ENCODE data around the gene CST9L.
A peak's percentile ranks its signal among the peaks of the same experiment; 100 is the strongest.

Gene CST9L

GRCh38 chr20:23568320-23568970 is at the start of gene CST9L:
Gene CST9L, minus strand, starts transcription at chr20:23568484. Its CDS starts 34 bp downstream, at chr20:23568450.
- no peak for DNase-seq (ENCODE audit: low read depth)

GRCh38 chr20:23614163-23614562 is 45.9 kb upstream of the CST9L start:
- DNase-seq (ENCODE audit: low read depth): no peak

- DNase-seq (ENCODE audit: low read depth): peak; percentile 37
Measured at GRCh38 chr20:23613676-23614075, 45.4 kb upstream of the CST9L start.

GRCh38 chr20:23612396-23612795 is 44.1 kb upstream of the CST9L start:
- DNase-seq (ENCODE audit: low read depth): no peak

- DNase-seq (ENCODE audit: low read depth): no peak
Measured at GRCh38 chr20:23609486-23610109, 41.3 kb upstream of the CST9L start.

- DNase-seq (ENCODE audit: low read depth): no peak
Measured at GRCh38 chr20:23608251-23608846, 40.1 kb upstream of the CST9L start.

GRCh38 chr20:23607497-23608245 is 39.4 kb upstream of the CST9L start:
- DNase-seq (ENCODE audit: low read depth): no peak

- DNase-seq (ENCODE audit: low read depth): peak; percentile 62
Measured at GRCh38 chr20:23606652-23607049, 38.4 kb upstream of the CST9L start.

GRCh38 chr20:23605867-23606651 is 37.8 kb upstream of the CST9L start, which contains the start of gene CST9:
Gene CST9, minus strand, starts transcription at chr20:23605917. Its CDS starts 53 bp downstream, at chr20:23605864.
- no peak for DNase-seq (ENCODE audit: low read depth)

- no peak for DNase-seq (ENCODE audit: low read depth)
Measured at GRCh38 chr20:23604306-23604705, 36.0 kb upstream of the CST9L start.

GRCh38 chr20:23603321-23603720 is 35.0 kb upstream of the CST9L start:
- DNase-seq (ENCODE audit: low read depth): no peak

GRCh38 chr20:23602699-23603098 is 34.4 kb upstream of the CST9L start:
- no peak for DNase-seq (ENCODE audit: low read depth)

- no peak for DNase-seq (ENCODE audit: low read depth)
Measured at GRCh38 chr20:23602241-23602640, 34.0 kb upstream of the CST9L start.

- DNase-seq (ENCODE audit: low read depth): no peak
Measured at GRCh38 chr20:23601715-23602114, 33.4 kb upstream of the CST9L start.

- no peak for DNase-seq (ENCODE audit: low read depth)
Measured at GRCh38 chr20:23598481-23598880, 30.2 kb upstream of the CST9L start.

- DNase-seq (ENCODE audit: low read depth): no peak
Measured at GRCh38 chr20:23596579-23597250, 28.4 kb upstream of the CST9L start.

GRCh38 chr20:23595941-23596340 is 27.7 kb upstream of the CST9L start:
- no peak for DNase-seq (ENCODE audit: low read depth)

GRCh38 chr20:23588434-23589403 is 20.4 kb upstream of the CST9L start:
- DNase-seq (ENCODE audit: low read depth): no peak

GRCh38 chr20:23587631-23588030 is 19.3 kb upstream of the CST9L start:
- DNase-seq (ENCODE audit: low read depth): no peak

Data from fibroblast of the conjunctiva (primary cell).